Measurements from ENCODE around the gene MLLT1.

DNA sequence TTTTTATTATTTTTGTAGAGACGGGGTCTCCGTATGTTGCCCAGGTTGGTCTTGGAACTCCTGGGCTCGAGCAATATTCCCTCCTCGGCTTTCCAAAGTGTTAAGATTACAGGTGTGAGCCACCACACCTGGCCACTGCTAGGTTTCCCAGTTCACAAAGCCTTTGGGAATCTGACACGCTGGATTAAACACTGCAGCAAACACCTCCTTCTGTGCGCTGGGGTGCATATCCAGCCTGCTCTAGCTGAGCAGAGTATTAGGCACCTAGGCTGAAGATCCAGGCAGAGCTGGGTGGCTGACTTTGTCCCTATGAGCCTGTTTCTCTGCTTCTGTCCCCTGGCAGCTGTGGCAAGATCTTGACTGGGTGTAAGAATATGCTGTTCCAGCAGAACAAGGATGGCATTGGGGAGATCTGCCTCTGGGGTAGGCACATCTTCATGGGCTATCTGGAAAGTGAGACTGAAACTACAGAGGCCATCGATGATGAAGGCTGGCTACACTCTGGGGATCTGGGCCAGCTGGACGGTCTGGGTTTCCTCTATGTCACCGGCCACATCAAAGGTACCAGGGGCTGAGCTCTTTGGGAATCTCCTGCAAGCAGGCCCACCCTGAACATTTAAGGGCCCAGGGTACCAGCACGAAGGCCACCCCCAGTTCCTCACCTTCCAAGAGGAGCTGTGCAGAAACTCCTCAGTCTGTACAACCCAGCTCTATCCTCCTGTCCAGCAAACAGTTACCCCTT is 94.5 kb downstream of the MLLT1 start:
- TF ChIP-seq, protein P1, sequence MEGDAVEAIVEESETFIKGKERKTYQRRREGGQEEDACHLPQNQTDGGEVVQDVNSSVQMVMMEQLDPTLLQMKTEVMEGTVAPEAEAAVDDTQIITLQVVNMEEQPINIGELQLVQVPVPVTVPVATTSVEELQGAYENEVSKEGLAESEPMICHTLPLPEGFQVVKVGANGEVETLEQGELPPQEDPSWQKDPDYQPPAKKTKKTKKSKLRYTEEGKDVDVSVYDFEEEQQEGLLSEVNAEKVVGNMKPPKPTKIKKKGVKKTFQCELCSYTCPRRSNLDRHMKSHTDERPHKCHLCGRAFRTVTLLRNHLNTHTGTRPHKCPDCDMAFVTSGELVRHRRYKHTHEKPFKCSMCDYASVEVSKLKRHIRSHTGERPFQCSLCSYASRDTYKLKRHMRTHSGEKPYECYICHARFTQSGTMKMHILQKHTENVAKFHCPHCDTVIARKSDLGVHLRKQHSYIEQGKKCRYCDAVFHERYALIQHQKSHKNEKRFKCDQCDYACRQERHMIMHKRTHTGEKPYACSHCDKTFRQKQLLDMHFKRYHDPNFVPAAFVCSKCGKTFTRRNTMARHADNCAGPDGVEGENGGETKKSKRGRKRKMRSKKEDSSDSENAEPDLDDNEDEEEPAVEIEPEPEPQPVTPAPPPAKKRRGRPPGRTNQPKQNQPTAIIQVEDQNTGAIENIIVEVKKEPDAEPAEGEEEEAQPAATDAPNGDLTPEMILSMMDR (IDR thresholded peaks at IDR 0.05; ENCODE audit: low read depth, low read length) = no peak
- TF ChIP-seq POLR2A (IDR thresholded peaks at IDR 0.05; ENCODE audit: extremely low read depth, insufficient read length) (no peak), MYC (IDR thresholded peaks at IDR 0.05; ENCODE audit: low read depth, low read length) (no peak), MAX (IDR thresholded peaks at IDR 0.05; ENCODE audit: low read depth, low read length) (no peak)
